Erythroblast (primary cell): ENCODE results near the gene CYP11A1.

Source experiments
- DNase-seq, 2 experiments: peaks; one replicate each; lab custom pipeline; 2025; lab: John Stamatoyannopoulos, UW
- GATA1 ChIP-seq: IDR thresholded peaks from 2 replicates; pipeline ENCODE4 v1.6.1; 2011; ENCODE audit warnings: low read depth, mild to moderate bottlenecking, control low read depth, low read length, moderate library complexity
- POLR2A ChIP-seq: IDR thresholded peaks from 2 replicates; pipeline ENCODE4 v1.6.1; 2011; ENCODE audit warnings: mild to moderate bottlenecking, low read length

CYP11A1 gene

DNA sequence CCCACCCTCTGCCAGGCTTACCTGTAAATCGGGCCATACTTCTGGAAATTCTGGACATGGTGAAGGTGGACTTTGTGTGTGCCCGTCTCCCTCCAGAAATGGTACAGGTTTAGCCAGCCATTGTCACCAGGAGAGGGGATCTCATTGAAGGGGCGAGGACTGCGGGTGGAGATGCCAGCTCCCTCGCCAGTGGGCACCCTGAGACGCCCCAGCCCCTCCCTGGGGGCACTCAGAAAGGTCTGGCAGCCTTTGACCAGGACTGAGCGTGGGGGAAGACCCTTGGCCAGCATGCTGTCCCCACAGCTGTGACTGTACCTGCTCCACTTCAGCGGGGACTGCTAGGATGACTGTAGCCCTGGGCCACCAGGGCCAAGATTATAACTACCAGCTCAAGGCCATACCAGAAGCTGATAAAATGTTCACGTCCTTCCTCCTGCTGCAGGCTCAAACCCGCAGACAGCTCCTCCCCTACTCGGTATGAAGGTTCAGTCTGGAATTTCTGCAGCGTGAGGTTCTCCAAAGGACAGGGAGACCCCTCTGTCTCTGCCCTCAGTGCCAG is at the start of gene CYP11A1:
Gene CYP11A1 (minus strand): TSS at position 351 of the 559 bp plus-strand sequence. CDS start 61 bp downstream, at position 290.
- no peak for DNase-seq
- no peak for TF ChIP-seq POLR2A
- no peak for TF ChIP-seq GATA1

- no peak for DNase-seq
- TF ChIP-seq GATA1 (no peak), POLR2A (no peak)
Observed at GRCh38 chr15:74417225-74417624, 49.8 kb upstream of the CYP11A1 start.

DNA sequence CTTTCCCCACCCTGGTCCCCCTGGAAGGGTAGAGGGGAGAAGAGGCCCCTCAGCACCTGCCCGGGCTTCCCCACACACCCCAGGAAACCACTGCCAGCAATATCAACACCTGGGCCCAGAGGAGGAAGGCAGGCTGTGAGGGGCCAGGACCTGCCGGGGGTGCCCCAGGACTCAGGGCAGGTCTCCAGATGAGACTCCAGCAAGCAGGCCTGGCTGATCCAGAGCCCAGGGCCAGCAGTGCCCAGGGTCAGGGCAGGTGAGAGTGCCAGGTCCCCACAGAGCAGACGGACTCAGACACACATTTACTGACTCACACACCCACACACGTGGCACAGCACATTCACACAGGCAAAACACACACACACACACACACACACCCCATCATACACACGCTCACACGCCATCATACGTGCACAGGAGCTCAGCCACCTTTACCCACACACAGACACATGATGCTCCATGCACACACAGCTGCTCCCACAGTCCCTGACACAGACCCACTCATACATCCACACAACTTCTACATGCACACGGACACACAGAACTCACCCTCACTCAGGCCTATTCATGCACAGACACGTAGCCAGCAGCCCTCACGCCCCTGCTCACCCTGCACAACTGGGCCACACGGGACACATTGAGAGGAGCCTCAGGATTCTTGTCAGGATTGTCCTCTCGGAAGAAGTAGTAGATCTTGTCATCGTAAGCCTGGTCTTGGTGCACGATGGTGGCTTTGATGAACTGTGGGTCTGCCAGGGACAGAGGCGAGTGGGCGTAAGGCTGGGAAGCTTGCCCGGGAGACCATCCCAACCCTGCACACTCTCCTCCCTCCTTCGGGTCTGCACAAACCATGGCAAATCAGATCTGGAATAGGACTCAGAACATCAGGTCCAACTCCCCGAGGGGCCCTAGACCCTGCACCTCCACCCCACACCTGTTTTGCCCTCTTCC is 48.8 kb upstream of the CYP11A1 start:
- TF ChIP-seq POLR2A, result no peak
- no peak for TF ChIP-seq GATA1
- no peak for DNase-seq

- DNase-seq, result no peak
- no peak for TF ChIP-seq POLR2A
- no peak for TF ChIP-seq GATA1
Observed at GRCh38 chr15:74414603-74415338, 47.3 kb upstream of the CYP11A1 start.

- DNase-seq, result no peak
- TF ChIP-seq GATA1, result no peak
- no peak for TF ChIP-seq POLR2A
Observed at GRCh38 chr15:74414081-74414580, 46.7 kb upstream of the CYP11A1 start.

DNA sequence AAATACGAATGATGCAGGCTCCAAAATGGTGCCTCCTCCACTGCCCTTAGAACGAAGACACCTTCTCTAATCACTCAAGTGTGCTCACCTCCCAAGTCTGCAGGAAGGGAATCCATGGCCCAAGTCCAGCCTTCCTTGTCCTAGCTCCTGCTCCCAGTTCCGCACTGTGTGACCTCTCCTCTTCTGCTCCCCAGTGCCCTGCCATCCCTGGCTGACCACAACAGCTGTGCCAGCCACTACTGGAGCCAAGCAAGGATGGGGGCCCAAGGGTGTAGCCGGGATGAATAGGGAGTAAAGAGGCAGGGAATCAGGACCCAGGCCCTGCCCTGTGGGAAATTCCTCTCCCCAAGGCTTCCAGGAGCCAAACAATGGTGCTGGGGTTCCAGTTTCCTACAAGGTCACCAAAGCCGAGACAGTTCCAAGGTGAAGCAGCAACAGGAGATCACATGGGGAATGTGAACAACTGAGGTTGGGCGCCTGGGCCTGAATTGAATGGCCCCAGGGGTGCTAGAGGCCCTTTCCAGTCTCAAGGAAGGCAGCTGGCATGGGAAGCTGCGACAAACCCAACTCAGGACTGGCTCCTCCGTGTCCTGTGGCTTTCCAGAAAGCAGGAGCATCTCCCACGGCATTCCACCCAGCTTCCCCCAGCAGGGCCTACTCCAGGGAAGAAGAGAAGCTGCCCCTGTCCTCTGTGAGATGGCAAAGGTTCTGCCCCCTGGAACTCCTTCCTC is 46.1 kb upstream of the CYP11A1 start:
- TF ChIP-seq GATA1, result no peak
- no peak for TF ChIP-seq POLR2A
- DNase-seq, result no peak

DNA sequence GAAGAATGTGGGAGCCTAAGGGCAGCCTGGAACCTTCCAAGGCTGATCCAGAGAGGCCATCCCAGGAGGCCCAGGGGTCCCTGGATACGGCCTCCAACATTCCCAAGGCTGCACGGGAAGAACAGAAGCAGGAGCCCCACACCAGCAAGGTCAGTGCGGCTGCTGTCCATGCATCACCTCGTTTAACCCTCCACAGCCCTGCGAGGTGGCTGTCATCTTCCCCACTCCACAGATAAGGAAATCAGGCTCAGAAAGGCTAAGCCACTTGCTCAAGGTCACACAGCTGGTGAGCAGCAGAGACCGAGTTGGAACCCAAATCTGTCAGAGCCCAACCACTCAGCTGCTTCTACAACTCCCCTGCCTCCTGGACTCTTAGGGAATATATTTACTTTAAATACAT is 44.7 kb upstream of the CYP11A1 start:
- TF ChIP-seq GATA1 (no peak), POLR2A (no peak)
- no peak for DNase-seq

DNA sequence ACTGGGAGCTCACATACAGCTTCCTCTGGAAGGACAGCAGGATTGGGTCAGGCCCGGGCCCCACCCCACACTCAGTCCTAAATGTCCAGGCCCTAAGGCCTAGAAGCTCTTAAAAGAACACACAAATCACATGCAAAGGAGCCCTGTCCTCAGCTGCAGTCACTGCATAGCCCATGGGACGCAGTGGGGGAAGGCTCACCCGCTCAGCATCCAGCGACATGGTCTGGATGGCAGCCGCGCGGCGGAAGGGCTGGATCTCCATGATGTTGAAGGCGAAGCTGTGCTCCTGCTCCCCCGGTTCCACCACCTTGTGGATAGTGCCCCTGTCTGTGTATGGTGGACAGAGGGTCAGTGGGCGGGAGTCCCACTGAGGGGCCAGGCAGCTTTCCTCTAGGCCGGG is 44.2 kb upstream of the CYP11A1 start:
- TF ChIP-seq GATA1 (no peak), POLR2A (no peak)
- no peak for DNase-seq

- no peak for TF ChIP-seq POLR2A
- no peak for TF ChIP-seq GATA1
- no peak for DNase-seq
Observed at GRCh38 chr15:74410502-74410901, 43.1 kb upstream of the CYP11A1 start.

GRCh38 chr15:74409225-74409624 is 41.8 kb upstream of the CYP11A1 start:
- TF ChIP-seq GATA1, result no peak
- TF ChIP-seq POLR2A, result no peak
- DNase-seq, result no peak

GRCh38 chr15:74408815-74409214 is 41.4 kb upstream of the CYP11A1 start:
- TF ChIP-seq POLR2A, result no peak
- TF ChIP-seq GATA1, result no peak
- DNase-seq, result no peak

- TF ChIP-seq GATA1 (no peak), POLR2A (no peak)
- no peak for DNase-seq
Observed at GRCh38 chr15:74408385-74408784, 40.9 kb upstream of the CYP11A1 start.
